ENCODE data around the gene ST7. TPM values are rescaled to one million over a fixed set of nuclear protein-coding genes. Genes with fewer than 3 reads are reported as not detected.

Gene ST7
- total and polyA plus RNA-seq, 2 donors (not counting 1 experiment from before 2014, with no cell fraction given): 2.3 to 4.6 TPM

- no peaks in the 10 kb centered on the region for H3K79me2 ChIP-seq (ENCODE audit: control insufficient read depth, insufficient read depth, low read length)
- no peak overlapping the region for H2AFZ ChIP-seq (ENCODE audit: insufficient read depth, low read depth, low read length, poor library complexity, severe bottlenecking)
- Mint-ChIP-seq H3K4me3 (no peak overlapping the region), H3K27me3 (no peaks in the 10 kb centered on the region), H3K4me1 (peaks cover 4% of the 10 kb centered on the region), H3K9me3 (ENCODE audit: insufficient read depth) (no peaks in the 10 kb centered on the region), H3K27ac (no peak overlapping the region)
- H3K4me1 ChIP-seq (ENCODE audit: control insufficient read depth in 2 of 2, insufficient read depth in 2 of 2, low read length in 2 of 2): no peaks in the 10 kb centered on the region
- H3K4me2 ChIP-seq (replicated peaks; ENCODE audit: low read depth, low read length, poor library complexity, severe bottlenecking): no peak overlapping the region
- DNase-seq (no peak), ATAC-seq (ENCODE audit: low read depth) (no peak)
- CTCF ChIA-PET: no interaction called here
- H3K9ac ChIP-seq (ENCODE audit: low read length): no peak overlapping the region
- intact Hi-C loops (cut with micrococcal nuclease): no loop called here
- H4K20me1 ChIP-seq (ENCODE audit: control insufficient read depth, insufficient read depth, low read length, poor library complexity, severe bottlenecking): no peaks in the 10 kb centered on the region
- TF ChIP-seq EZH2 (IDR thresholded peaks at IDR 0.05; ENCODE audit: borderline replicate concordance, insufficient read depth, low read depth, low read length, poor library complexity, severe bottlenecking) (no peak), CTCF (IDR thresholded peaks at IDR 0.05) (no peak)
- no peaks in the 10 kb centered on the region for H3K9me3 ChIP-seq (ENCODE audit: control extremely low read depth in 1 of 3, control insufficient read depth in 2 of 3, insufficient read depth in 1 of 3, low read length in 2 of 3)
- H3K27ac ChIP-seq (ENCODE audit: low read length in 2 of 2): no peak overlapping the region
- POLR2A ChIA-PET: no interaction called here
- no peaks in the 10 kb centered on the region for H3K27me3 ChIP-seq (replicated peaks in 1 of 4; ENCODE audit: control extremely low read depth in 1 of 4, control insufficient read depth in 3 of 4, insufficient read depth in 4 of 4, low read length in 3 of 4)
- H3K4me3 ChIP-seq (ENCODE audit: control extremely low read depth in 1 of 5, extremely low read depth in 1 of 5, insufficient read depth in 1 of 5, low read depth in 2 of 5, low read length in 4 of 5): no peak overlapping the region
- H3K36me3 ChIP-seq (replicated peaks in 1 of 2; ENCODE audit: control extremely low read depth in 1 of 2, control insufficient read depth in 1 of 2, extremely low read depth in 1 of 2, insufficient read depth in 2 of 2, low read length in 1 of 2): no peaks in the 10 kb centered on the region
These were observed 9.9 kb downstream of the ST7 start for GRCh38 chr7:116963234-116963633.

- H3K79me2 ChIP-seq (ENCODE audit: control insufficient read depth, insufficient read depth, low read length): no peaks in the 10 kb centered on the region
- H3K36me3 ChIP-seq (replicated peaks in 1 of 2; ENCODE audit: control extremely low read depth in 1 of 2, control insufficient read depth in 1 of 2, extremely low read depth in 1 of 2, insufficient read depth in 2 of 2, low read length in 1 of 2): no peaks in the 10 kb centered on the region
- no peaks in the 10 kb centered on the region for H3K27me3 ChIP-seq (replicated peaks in 1 of 4; ENCODE audit: control extremely low read depth in 1 of 4, control insufficient read depth in 3 of 4, insufficient read depth in 4 of 4, low read length in 3 of 4)
- CTCF ChIA-PET: interaction anchor here (0.8 kb wide), 1 partner anchor 23 kb away, joined by 3 read pairs; no protein-coding TSS in a partner anchor
- intact Hi-C loops (cut with micrococcal nuclease): no loop called here
- no peak overlapping the region for H3K4me3 Mint-ChIP-seq
- no peak overlapping the region for H3K4me3 ChIP-seq (ENCODE audit: control extremely low read depth in 1 of 5, extremely low read depth in 1 of 5, insufficient read depth in 1 of 5, low read depth in 2 of 5, low read length in 4 of 5)
- H3K9me3 Mint-ChIP-seq (ENCODE audit: insufficient read depth): no peaks in the 10 kb centered on the region
- no peak overlapping the region for H3K4me2 ChIP-seq (replicated peaks; ENCODE audit: low read depth, low read length, poor library complexity, severe bottlenecking)
- H3K4me1 ChIP-seq (ENCODE audit: control insufficient read depth in 2 of 2, insufficient read depth in 2 of 2, low read length in 2 of 2): no peaks in the 10 kb centered on the region
- TF ChIP-seq CTCF (IDR thresholded peaks at IDR 0.05) (no peak), EZH2 (IDR thresholded peaks at IDR 0.05; ENCODE audit: borderline replicate concordance, insufficient read depth, low read depth, low read length, poor library complexity, severe bottlenecking) (no peak)
- POLR2A ChIA-PET: no interaction called here
- H3K27ac ChIP-seq (ENCODE audit: low read length in 2 of 2): no peak overlapping the region
- no peak overlapping the region for H3K27ac Mint-ChIP-seq
- H3K4me1 Mint-ChIP-seq: peaks cover 4% of the 10 kb centered on the region
- no peak overlapping the region for H2AFZ ChIP-seq (ENCODE audit: insufficient read depth, low read depth, low read length, poor library complexity, severe bottlenecking)
- H3K9ac ChIP-seq (ENCODE audit: low read length): no peak overlapping the region
- H3K9me3 ChIP-seq (ENCODE audit: control extremely low read depth in 1 of 3, control insufficient read depth in 2 of 3, insufficient read depth in 1 of 3, low read length in 2 of 3): no peaks in the 10 kb centered on the region
- no peaks in the 10 kb centered on the region for H4K20me1 ChIP-seq (ENCODE audit: control insufficient read depth, insufficient read depth, low read length, poor library complexity, severe bottlenecking)
- no peaks in the 10 kb centered on the region for H3K27me3 Mint-ChIP-seq
- ATAC-seq (ENCODE audit: low read depth) (no peak), DNase-seq (no peak)
These were observed 13.3 kb downstream of the ST7 start for GRCh38 chr7:116966601-116967000.
